ENCODE results near the gene CTSZ. TPM values are rescaled to one million over a fixed set of nuclear protein-coding genes. Genes with fewer than 3 reads are reported as not detected.
"Not testable (repeated sequence)": the region's sequence is repeated elsewhere in the genome, so short reads cannot be mapped to it uniquely, and the experiment has no call there.

The CTSZ gene
- total RNA-seq, 1 experiment from 2014 or later: not detected

- in situ Hi-C loops (cut with HindIII; ENCODE audit: low sequenced_read_pairs): no loop called here
- no peak for DNase-seq (ENCODE audit: low spot score)
Measured at GRCh38 chr20:58965270-58966064, 41.6 kb downstream of the CTSZ start.

GRCh38 chr20:58963922-58964321 is 43.1 kb downstream of the CTSZ start:
- DNase-seq (ENCODE audit: low spot score); in situ Hi-C loops (cut with HindIII; ENCODE audit: low sequenced_read_pairs): not testable (repeated sequence)

- in situ Hi-C loops (cut with HindIII; ENCODE audit: low sequenced_read_pairs): no loop called here
- no peak for DNase-seq (ENCODE audit: low spot score)
Measured at GRCh38 chr20:58963060-58963584, 43.9 kb downstream of the CTSZ start.

- no peak for DNase-seq (ENCODE audit: low spot score)
- in situ Hi-C loops (cut with HindIII; ENCODE audit: low sequenced_read_pairs): no loop called here
Measured at GRCh38 chr20:58959652-58960051, 47.4 kb downstream of the CTSZ start.

- in situ Hi-C loops (cut with HindIII; ENCODE audit: low sequenced_read_pairs): no loop called here
- no peak for DNase-seq (ENCODE audit: low spot score)
Measured at GRCh38 chr20:58956078-58956477, 51.0 kb downstream of the CTSZ start.

GRCh38 chr20:58953050-58953449 is 54.0 kb downstream of the CTSZ start:
- in situ Hi-C loops (cut with HindIII; ENCODE audit: low sequenced_read_pairs): no loop called here
- DNase-seq (ENCODE audit: low spot score): no peak

- DNase-seq (ENCODE audit: low spot score): no peak
- in situ Hi-C loops (cut with HindIII; ENCODE audit: low sequenced_read_pairs): no loop called here
Measured at GRCh38 chr20:58950603-58951002, 56.5 kb downstream of the CTSZ start.

GRCh38 chr20:58947797-58948388 is 59.2 kb downstream of the CTSZ start:
- DNase-seq (ENCODE audit: low spot score); in situ Hi-C loops (cut with HindIII; ENCODE audit: low sequenced_read_pairs): not testable (repeated sequence)

GRCh38 chr20:58945965-58946631 is 61.0 kb downstream of the CTSZ start:
- in situ Hi-C loops (cut with HindIII; ENCODE audit: low sequenced_read_pairs): no loop called here
- DNase-seq (ENCODE audit: low spot score): no peak

Other genes starting within 250 kb of the CTSZ start
- gene GNAS-AS1, start 156.4 kb downstream of the CTSZ start, total RNA-seq (2014; rRNA removed; shearing (Covaris generic)): not detected in 2 replicates
- 580 and 603 TPM in 2 replicates for gene GNAS, start 154.5 kb downstream of the CTSZ start, total RNA-seq (2014; rRNA removed; shearing (Covaris generic))
- gene NELFCD, start 26.0 kb downstream of the CTSZ start, total RNA-seq (2014; rRNA removed; shearing (Covaris generic)): 58.0 and 58.9 TPM in 2 replicates
- gene TUBB1, start 12.2 kb upstream of the CTSZ start, total RNA-seq (2014; rRNA removed; shearing (Covaris generic)): not detected in 2 replicates
- gene ATP5F1E, start 25.1 kb upstream of the CTSZ start, total RNA-seq (2014; rRNA removed; shearing (Covaris generic)): 35.4 and 51.3 TPM in 2 replicates
- gene PRELID3B, start 35.5 kb upstream of the CTSZ start, total RNA-seq (2014; rRNA removed; shearing (Covaris generic)): 49.6 and 76.2 TPM in 2 replicates
- gene ZNF831, start 156.6 kb upstream of the CTSZ start, total RNA-seq (2014; rRNA removed; shearing (Covaris generic)): not detected in 2 replicates

Measured in G401 (cell line).